Neutrophil (primary cell): ENCODE measurements around the gene IFT122.

ENCODE experiments used
- H3K27ac ChIP-seq: fragments of 200-600 bp; sonication (generic); 2 replicates; pipeline ENCODE4 v1.5.1; 2016; ENCODE audit warnings: mild to moderate bottlenecking, moderate library complexity
- H3K27me3 ChIP-seq: fragments of 200-600 bp; sonication (generic); 2 replicates; pipeline ENCODE4 v1.6.0; 2016; ENCODE audit warnings: mild to moderate bottlenecking
- H3K36me3 ChIP-seq: fragments of 200-600 bp; sonication (generic); 2 replicates; pipeline ENCODE4 v1.5.1; 2017
- H3K4me1 ChIP-seq, 2 experiments: fragments of 200-600 bp in 1 of 2; sonication (generic) in 1 of 2; 1 replicate in 1 of 2; 2 replicates in 1 of 2; pipeline versions ENCODE4 v1.5.1 to v1.6.1; 2013 to 2016; ENCODE audit warnings: low read depth in 1 of 2, low read length in 1 of 2, mild to moderate bottlenecking in 1 of 2, moderate library complexity in 1 of 2; ENCODE audit not compliant: control insufficient read depth in 1 of 2, insufficient read depth in 1 of 2
- H3K4me3 ChIP-seq, 2 experiments: fragments of 200-600 bp in 1 of 2; sonication (generic) in 1 of 2; 1 replicate in 1 of 2; 2 replicates in 1 of 2; pipeline ENCODE4 v1.5.1; 2013 to 2016; ENCODE audit warnings: low read depth in 1 of 2, low read length in 1 of 2, mild to moderate bottlenecking in 1 of 2, moderate library complexity in 1 of 2
- H3K9me3 ChIP-seq: fragments of 200-600 bp; sonication (generic); 2 replicates; pipeline ENCODE4 v1.5.1; 2016
- TF ChIP-seq, protein P1 (sequence below): fragments of 200-600 bp; sonication (generic); IDR thresholded peaks from 2 replicates; pipeline ENCODE4 v1.5.1; 2016; ENCODE audit warnings: antibody characterized with exemption

IFT122 gene

DNA sequence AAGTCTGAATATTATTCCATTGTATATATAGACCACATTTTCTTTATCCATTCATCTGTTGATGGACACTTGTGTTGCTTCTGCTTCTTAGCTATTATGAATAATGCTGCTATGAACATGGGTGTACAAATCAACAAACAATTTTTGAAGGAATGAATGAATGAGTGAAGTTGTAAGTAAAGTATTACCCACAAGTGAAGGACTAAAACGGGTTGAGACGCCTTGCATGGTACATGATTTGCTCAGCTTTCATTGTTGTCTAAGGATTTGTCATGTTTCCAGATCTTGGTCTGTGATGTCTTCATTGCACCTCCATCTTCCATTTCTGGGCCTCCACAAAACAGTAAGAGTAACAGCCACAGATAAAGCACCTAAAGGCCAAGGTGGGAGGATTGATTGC, 20.5 kb downstream of the IFT122 start:
- Histone ChIP-seq H3K4me3 (no peak overlapping the region), H3K27ac (no peak overlapping the region), H3K36me3 (peaks cover 20% of the 10 kb centered on the region), H3K9me3 (no peaks in the 10 kb centered on the region), H3K27me3 (no peaks in the 10 kb centered on the region), H3K4me1 (no peaks in the 10 kb centered on the region)
- TF ChIP-seq, protein P1, sequence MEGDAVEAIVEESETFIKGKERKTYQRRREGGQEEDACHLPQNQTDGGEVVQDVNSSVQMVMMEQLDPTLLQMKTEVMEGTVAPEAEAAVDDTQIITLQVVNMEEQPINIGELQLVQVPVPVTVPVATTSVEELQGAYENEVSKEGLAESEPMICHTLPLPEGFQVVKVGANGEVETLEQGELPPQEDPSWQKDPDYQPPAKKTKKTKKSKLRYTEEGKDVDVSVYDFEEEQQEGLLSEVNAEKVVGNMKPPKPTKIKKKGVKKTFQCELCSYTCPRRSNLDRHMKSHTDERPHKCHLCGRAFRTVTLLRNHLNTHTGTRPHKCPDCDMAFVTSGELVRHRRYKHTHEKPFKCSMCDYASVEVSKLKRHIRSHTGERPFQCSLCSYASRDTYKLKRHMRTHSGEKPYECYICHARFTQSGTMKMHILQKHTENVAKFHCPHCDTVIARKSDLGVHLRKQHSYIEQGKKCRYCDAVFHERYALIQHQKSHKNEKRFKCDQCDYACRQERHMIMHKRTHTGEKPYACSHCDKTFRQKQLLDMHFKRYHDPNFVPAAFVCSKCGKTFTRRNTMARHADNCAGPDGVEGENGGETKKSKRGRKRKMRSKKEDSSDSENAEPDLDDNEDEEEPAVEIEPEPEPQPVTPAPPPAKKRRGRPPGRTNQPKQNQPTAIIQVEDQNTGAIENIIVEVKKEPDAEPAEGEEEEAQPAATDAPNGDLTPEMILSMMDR, result no peak

DNA sequence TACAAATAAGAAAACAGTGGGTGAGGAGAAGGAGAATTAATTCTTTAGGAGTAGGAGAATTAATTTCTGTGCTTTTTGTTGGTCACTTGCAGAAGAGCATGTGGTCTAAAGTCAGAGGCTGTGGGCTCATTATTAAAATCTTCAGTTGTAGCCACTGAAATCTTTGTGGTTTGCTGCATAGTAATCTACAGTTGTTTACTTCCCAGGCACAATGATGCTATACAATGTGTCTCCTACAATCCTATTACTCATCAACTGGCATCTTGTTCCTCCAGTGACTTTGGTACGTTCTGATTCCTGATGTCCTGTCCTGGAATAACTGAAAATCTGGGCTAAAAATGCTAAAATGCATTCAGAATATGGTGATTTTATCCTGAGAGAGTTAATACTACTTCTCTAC, 21.0 kb downstream of the IFT122 start:
- Histone ChIP-seq H3K4me3 (no peak overlapping the region), H3K27ac (no peak overlapping the region), H3K27me3 (no peaks in the 10 kb centered on the region), H3K4me1 (no peaks in the 10 kb centered on the region), H3K9me3 (no peaks in the 10 kb centered on the region), H3K36me3 (peaks cover 16% of the 10 kb centered on the region)
- TF ChIP-seq, protein P1, result no peak

- Histone ChIP-seq H3K27ac (no peak overlapping the region), H3K27me3 (no peaks in the 10 kb centered on the region), H3K4me1 (no peaks in the 10 kb centered on the region), H3K36me3 (peaks cover 10% of the 10 kb centered on the region), H3K4me3 (no peak overlapping the region), H3K9me3 (no peaks in the 10 kb centered on the region)
- TF ChIP-seq, protein P1, result no peak
Measured at GRCh38 chr3:129461461-129462146, 21.6 kb downstream of the IFT122 start.

DNA sequence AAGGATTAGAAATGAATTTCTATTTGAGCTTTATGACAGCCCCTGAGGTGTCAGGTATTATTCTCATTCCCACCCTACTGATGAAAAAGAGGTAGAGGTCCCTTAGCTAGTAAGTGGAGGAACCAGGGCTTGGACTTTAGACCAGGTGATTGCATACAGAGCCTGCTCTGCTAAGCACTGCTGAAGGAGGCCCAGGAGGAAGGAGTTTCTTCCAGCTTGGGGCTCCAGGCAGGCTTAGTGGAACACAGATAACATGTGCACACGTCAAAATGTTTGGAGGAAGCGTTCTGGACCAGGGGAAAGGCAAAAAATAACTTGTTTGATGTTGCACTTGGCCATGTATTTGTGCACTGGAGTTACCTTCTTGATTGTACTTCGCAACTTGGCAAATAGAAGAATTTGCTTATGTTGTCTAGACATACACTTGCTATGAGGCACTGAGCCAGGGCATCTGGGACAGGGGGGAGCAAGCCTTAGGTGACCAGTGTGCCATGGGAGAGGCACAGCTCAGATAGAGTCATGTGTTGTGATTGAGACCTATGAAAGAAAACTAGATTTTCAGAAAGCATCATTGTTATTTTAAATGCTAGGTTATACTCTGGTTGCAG, 22.4 kb downstream of the IFT122 start:
- Histone ChIP-seq H3K27me3 (no peaks in the 10 kb centered on the region), H3K4me1 (no peaks in the 10 kb centered on the region), H3K36me3 (peaks cover 4% of the 10 kb centered on the region), H3K9me3 (no peaks in the 10 kb centered on the region), H3K4me3 (no peak overlapping the region), H3K27ac (no peak overlapping the region)
- TF ChIP-seq, protein P1, result no peak

DNA sequence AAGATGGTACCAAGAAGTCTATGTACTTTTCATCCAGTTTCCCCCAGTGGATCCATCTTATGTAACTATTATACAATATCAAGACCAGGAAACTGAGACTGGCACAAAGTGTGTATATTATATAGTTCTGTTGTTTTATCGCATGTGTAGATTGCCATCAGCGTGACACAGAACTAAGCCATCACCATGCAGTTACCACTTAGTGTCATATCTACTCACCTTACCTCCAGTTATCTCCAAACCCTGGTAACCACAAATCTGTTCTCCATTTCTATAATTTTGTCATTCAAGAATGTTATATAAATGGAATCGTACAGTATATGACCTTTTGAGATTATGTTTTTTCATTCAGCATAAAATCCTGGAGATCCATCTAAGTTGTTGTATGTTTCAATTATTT, 23.1 kb downstream of the IFT122 start:
- no peaks in the 10 kb centered on the region for H3K4me1 ChIP-seq
- no peak overlapping the region for H3K27ac ChIP-seq
- peaks cover 4% of the 10 kb centered on the region for H3K36me3 ChIP-seq
- TF ChIP-seq, protein P1, result no peak
- H3K9me3 ChIP-seq, result no peaks in the 10 kb centered on the region
- no peak overlapping the region for H3K4me3 ChIP-seq
- H3K27me3 ChIP-seq, result no peaks in the 10 kb centered on the region
